GM21390 (cell line): Measurements from ENCODE around the gene UTS2.

ENCODE experiments used
- ATAC-seq: cut with Tn5 transposase; IDR thresholded peaks from one replicate; pipeline ENCODE4 v1.9.1; 2021; ENCODE audit not compliant: unreplicated experiment

The UTS2 gene

GRCh38 chr1:7863756-7864328 is 11.0 kb upstream of the UTS2 start:
- ATAC-seq = no peak

GRCh38 chr1:7862211-7863060 is 9.6 kb upstream of the UTS2 start:
- no peak for ATAC-seq

- no peak for ATAC-seq
Observed at GRCh38 chr1:7861452-7861851, 8.6 kb upstream of the UTS2 start.

GRCh38 chr1:7860130-7860529 is 7.3 kb upstream of the UTS2 start:
- ATAC-seq = no peak

GRCh38 chr1:7859406-7859805 is 6.5 kb upstream of the UTS2 start:
- no peak for ATAC-seq

- no peak for ATAC-seq
Observed at GRCh38 chr1:7857985-7858384, 5.1 kb upstream of the UTS2 start.

- ATAC-seq = no peak
Observed at GRCh38 chr1:7857000-7857399, 4.1 kb upstream of the UTS2 start.

- no peak for ATAC-seq
Observed at GRCh38 chr1:7856345-7856744, 3.5 kb upstream of the UTS2 start.

GRCh38 chr1:7853684-7854026 is 790 bp upstream of the UTS2 start:
- ATAC-seq = no peak

- no peak for ATAC-seq
Observed at GRCh38 chr1:7850786-7851185, 2.1 kb downstream of the UTS2 start.

- no peak for ATAC-seq
Observed at GRCh38 chr1:7847599-7847998, 5.3 kb downstream of the UTS2 start.

GRCh38 chr1:7846656-7847055 is 6.2 kb downstream of the UTS2 start:
- ATAC-seq = no peak

- no peak for ATAC-seq
Observed at GRCh38 chr1:7845761-7846160, 7.1 kb downstream of the UTS2 start.

- ATAC-seq = no peak
Observed at GRCh38 chr1:7842517-7842916, 10.3 kb downstream of the UTS2 start.

- ATAC-seq = no peak
Observed at GRCh38 chr1:7839526-7839925, 13.3 kb downstream of the UTS2 start.

- no peak for ATAC-seq
Observed at GRCh38 chr1:7838714-7839113, 14.2 kb downstream of the UTS2 start.

- ATAC-seq = no peak
Observed at GRCh38 chr1:7833035-7833434, 19.8 kb downstream of the UTS2 start.

GRCh38 chr1:7831458-7831857 is 21.4 kb downstream of the UTS2 start:
- no peak for ATAC-seq

- ATAC-seq = no peak
Observed at GRCh38 chr1:7827126-7827955, 25.5 kb downstream of the UTS2 start.

- no peak for ATAC-seq
Observed at GRCh38 chr1:7826363-7826762, 26.5 kb downstream of the UTS2 start.

GRCh38 chr1:7824701-7825100 is 28.2 kb downstream of the UTS2 start:
- no peak for ATAC-seq

- ATAC-seq = no peak
Observed at GRCh38 chr1:7821282-7821681, 31.6 kb downstream of the UTS2 start.
